ENCODE results near the gene CD320. TPM values are rescaled to one million over a fixed set of nuclear protein-coding genes. Genes with fewer than 3 reads are reported as not detected.

Gene CD320
- total RNA-seq, 4 donors from 2014 or later: 11.8 to 41.0 (median 22.3) TPM

DNA sequence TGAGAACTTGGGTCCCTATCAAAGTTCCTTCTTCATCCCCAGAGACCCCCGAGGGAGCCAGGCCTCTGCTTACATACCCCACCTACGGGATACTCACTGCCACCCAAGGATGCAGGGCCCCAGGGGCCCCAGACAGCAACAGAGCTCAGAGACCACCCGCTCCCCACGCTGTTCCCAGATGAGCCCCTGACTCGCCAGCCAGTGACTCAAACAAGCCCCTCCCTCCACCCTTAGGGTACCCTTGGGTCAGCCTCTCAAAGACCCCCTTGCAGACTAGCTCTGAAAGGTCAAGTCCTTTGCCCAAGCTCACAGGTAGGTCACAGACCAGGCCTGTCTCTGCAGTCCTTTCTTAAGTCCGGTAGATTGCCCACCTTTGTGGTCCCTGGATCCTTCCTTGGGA lies 45.7 kb downstream of the CD320 start:
- Histone ChIP-seq H3K4me3 (no peak overlapping the region), H3K9me3 (no peaks in the 10 kb centered on the region), H3K36me3 (peaks cover 38% of the 10 kb centered on the region), H3K27ac (no peak overlapping the region), H3K27me3 (no peaks in the 10 kb centered on the region), H3K4me1 (no peaks in the 10 kb centered on the region)
- WGBS: 92% methylated on average over 2 of the region's 6 CpGs
- DNase-seq (ENCODE audit: low spot score in 2 of 2): peak; percentile 50 to 80
- TF ChIP-seq POLR2AphosphoS5 (IDR thresholded peaks at IDR 0.05) (no peak), EP300 (IDR thresholded peaks at IDR 0.05) (no peak), CTCF (IDR thresholded peaks at IDR 0.05) (no peak), POLR2A (IDR thresholded peaks at IDR 0.05) (no peak)

DNA sequence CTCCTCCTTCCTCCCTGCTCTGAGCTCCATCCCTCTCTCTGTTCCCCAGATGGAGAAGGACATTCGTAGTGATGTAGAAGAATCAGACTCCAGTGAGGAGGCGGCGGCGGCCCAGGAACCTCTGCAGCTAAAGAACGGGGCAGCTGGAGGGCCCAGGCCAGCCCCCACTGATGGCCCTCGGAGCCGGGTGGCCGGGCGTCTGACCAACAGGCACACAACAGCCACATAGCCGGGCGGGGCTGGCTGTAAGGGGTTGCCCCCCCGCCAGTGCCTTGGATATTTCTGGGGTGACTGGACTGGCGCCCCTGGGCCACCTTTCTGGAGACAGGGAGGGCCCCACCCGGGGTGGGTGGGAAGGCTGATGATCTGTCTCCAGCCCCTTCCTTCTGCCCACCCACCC lies 46.3 kb downstream of the CD320 start:
- Histone ChIP-seq H3K27me3 (no peaks in the 10 kb centered on the region), H3K4me1 (no peaks in the 10 kb centered on the region), H3K36me3 (peaks cover 42% of the 10 kb centered on the region), H3K9me3 (no peaks in the 10 kb centered on the region), H3K27ac (no peak overlapping the region), H3K4me3 (no peak overlapping the region)
- WGBS: no CpG with 5 or more reads among the region's 14 CpGs
- TF ChIP-seq POLR2AphosphoS5 (IDR thresholded peaks at IDR 0.05) (no peak), CTCF (IDR thresholded peaks at IDR 0.05) (no peak), EP300 (IDR thresholded peaks at IDR 0.05) (no peak), POLR2A (IDR thresholded peaks at IDR 0.05) (no peak)
- peak; percentile 61 to 75 for DNase-seq (ENCODE audit: low spot score in 2 of 2)

GRCh38 chr19:8261347-8261746 lies 46.8 kb downstream of the CD320 start:
- H3K4me1 ChIP-seq: no peaks in the 10 kb centered on the region
- H3K4me3 ChIP-seq: no peak overlapping the region
- H3K27me3 ChIP-seq: no peaks in the 10 kb centered on the region
- no peaks in the 10 kb centered on the region for H3K9me3 ChIP-seq
- H3K27ac ChIP-seq: no peak overlapping the region
- WGBS: 94% methylated on average over 8 of the region's 9 CpGs
- DNase-seq (ENCODE audit: low spot score in 2 of 2): no peak
- peaks cover 48% of the 10 kb centered on the region for H3K36me3 ChIP-seq
- TF ChIP-seq POLR2A (IDR thresholded peaks at IDR 0.05): no peak
- TF ChIP-seq CTCF (IDR thresholded peaks at IDR 0.05): no peak
- no peak for TF ChIP-seq POLR2AphosphoS5 (IDR thresholded peaks at IDR 0.05)
- no peak for TF ChIP-seq EP300 (IDR thresholded peaks at IDR 0.05)

GRCh38 chr19:8259922-8260247 lies 48.3 kb downstream of the CD320 start:
- no peak for TF ChIP-seq CTCF (IDR thresholded peaks at IDR 0.05)
- TF ChIP-seq POLR2A (IDR thresholded peaks at IDR 0.05): no peak
- TF ChIP-seq EP300 (IDR thresholded peaks at IDR 0.05): no peak
- no peak for TF ChIP-seq POLR2AphosphoS5 (IDR thresholded peaks at IDR 0.05)
- no peaks in the 10 kb centered on the region for H3K4me1 ChIP-seq
- H3K27ac ChIP-seq: no peak overlapping the region
- no peaks in the 10 kb centered on the region for H3K9me3 ChIP-seq
- H3K36me3 ChIP-seq: peaks cover 62% of the 10 kb centered on the region
- no peak overlapping the region for H3K4me3 ChIP-seq
- 89% methylated on average over 3 of the region's 3 CpGs for WGBS
- DNase-seq (ENCODE audit: low spot score in 2 of 2): no peak
- no peaks in the 10 kb centered on the region for H3K27me3 ChIP-seq

DNA sequence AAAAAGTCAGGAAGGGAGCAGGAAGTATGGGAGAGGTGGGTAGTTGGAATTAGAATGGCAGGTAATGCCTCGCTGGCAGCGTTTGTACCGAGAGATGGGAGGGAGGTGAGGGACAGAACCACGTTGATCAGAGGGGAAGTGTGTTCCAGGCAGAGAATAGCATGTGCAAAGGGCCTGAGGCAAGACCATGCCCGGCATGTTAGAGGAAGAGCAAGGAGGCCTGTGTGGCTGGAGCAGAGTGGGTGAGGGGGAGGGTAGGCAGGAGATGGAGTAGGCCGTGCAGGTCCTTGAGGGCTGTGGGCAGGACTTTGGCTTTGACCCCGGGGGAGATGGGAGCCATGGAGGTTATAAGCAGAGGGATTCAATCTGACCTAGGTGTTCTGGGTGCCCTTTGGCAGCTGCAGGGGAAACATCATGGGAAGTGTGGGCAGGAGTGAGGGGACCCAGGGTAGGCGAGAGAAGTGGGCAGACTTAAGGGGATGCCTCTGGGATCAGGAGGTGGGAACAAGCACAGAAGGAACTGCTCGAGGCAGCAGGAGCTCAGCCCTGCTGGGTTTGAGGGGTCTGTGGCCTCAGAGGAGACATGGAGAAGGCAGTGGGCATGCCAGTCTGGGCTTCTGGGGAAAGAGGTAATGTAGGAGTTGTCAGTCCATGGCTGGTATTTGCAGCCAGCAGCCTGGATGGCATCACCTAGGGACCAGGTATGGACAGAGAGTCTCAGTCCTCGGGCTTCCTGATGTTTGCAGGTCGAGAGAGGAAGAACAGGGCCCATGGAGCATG lies 48.8 kb downstream of the CD320 start:
- Histone ChIP-seq H3K36me3 (peaks cover 68% of the 10 kb centered on the region), H3K4me1 (no peaks in the 10 kb centered on the region), H3K4me3 (no peak overlapping the region), H3K27ac (no peak overlapping the region), H3K9me3 (no peaks in the 10 kb centered on the region), H3K27me3 (no peaks in the 10 kb centered on the region)
- 88% methylated on average over 11 of the region's 11 CpGs for WGBS
- TF ChIP-seq CTCF (IDR thresholded peaks at IDR 0.05) (no peak), POLR2AphosphoS5 (IDR thresholded peaks at IDR 0.05) (no peak), EP300 (IDR thresholded peaks at IDR 0.05) (no peak), POLR2A (IDR thresholded peaks at IDR 0.05) (no peak)
- peak in 1 of 2 donors; percentile 41 for DNase-seq (ENCODE audit: low spot score in 2 of 2)
